ENCODE results near the gene LRMDA.

LRMDA gene

GRCh38 chr10:75936841-75937240 is 505.4 kb downstream of the LRMDA start:
- no peak for DNase-seq (ENCODE audit: low read depth in 1 of 2, low spot score in 1 of 2)

- DNase-seq (ENCODE audit: low read depth in 1 of 2, low spot score in 1 of 2): no peak
Measured at GRCh38 chr10:75937823-75938222, 506.4 kb downstream of the LRMDA start.

DNA sequence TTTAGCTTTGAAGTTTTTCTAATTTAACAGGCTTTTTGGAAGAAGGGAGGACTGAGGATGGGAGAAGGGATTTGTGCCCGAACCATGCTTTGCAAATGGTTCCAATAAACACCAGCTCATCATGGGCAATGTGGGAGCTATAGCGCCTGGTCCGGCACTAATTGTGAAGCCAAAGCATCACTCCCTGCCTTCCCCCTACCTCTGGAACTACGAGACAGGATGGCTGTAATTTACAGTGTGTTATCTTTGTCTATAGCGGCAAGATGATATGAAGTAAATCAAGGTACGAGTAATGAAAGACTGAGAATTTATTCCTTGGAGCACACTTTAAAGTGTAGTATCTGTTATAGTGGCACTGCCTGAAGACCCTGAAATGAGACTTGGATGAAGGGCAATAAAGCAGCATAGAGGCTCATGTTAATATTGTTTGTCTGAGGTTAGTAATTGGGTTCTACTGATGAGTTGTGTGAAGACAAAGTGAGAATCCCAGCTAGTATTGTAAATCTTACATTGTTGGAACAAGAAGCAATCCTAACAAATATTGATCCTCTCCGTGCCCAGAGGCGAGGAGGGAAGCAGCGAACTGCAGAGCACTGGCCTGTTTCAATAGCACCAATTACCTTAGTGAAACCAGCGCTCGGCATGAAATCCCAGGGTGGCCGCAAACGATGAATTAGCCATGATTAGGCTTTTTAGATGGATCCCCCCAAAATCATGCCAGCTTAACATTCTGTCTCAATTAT is 507.1 kb downstream of the LRMDA start:
- no peak for DNase-seq (ENCODE audit: low read depth in 1 of 2, low spot score in 1 of 2)

- DNase-seq (ENCODE audit: low read depth in 1 of 2, low spot score in 1 of 2): no peak
Measured at GRCh38 chr10:75939541-75939940, 508.1 kb downstream of the LRMDA start.

- DNase-seq (ENCODE audit: low read depth in 1 of 2, low spot score in 1 of 2): no peak
Measured at GRCh38 chr10:75940742-75941141, 509.3 kb downstream of the LRMDA start.

- DNase-seq (ENCODE audit: low read depth in 1 of 2, low spot score in 1 of 2): no peak
Measured at GRCh38 chr10:75941223-75941801, 509.9 kb downstream of the LRMDA start.

DNA sequence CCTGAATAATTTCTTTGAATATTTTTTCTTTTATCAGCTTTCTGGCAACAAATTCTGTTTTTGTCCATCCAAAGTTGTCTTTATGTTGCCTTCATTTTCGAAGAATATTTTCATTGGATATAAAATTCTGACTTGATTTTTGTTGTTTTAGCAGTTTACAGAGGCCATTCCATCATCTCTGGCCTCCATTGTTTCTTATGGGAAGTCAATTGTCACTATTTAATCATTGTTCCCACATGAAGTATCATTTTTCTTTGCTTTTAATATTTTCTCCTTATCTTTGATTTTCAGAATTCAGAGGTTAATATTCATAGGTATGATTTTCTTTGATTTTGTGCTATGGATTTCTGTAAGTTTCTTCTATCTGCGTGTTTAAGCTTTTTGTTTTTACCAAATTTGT is 512.6 kb downstream of the LRMDA start:
- DNase-seq (ENCODE audit: low read depth in 1 of 2, low spot score in 1 of 2): no peak

- DNase-seq (ENCODE audit: low read depth in 1 of 2, low spot score in 1 of 2): no peak
Measured at GRCh38 chr10:75948583-75948982, 517.2 kb downstream of the LRMDA start.

DNA sequence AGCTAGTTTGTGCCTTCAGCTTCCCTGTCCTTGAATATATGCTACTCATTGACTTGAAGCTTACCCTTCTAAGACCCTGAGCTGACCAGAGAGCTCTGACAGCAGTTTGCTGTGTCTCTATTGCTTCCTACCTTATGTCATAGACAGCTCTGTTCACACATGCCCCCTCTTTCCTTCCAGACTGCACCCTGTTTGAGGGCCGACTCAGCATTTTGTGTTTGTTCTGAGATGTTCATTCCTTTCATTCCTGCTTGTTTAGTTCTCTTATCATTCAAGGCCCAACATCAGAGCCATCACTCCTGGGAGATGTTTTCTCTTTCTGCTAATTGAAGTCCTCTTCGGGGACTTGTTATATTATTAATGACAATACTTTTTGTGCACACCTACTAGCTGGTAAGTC is 518.9 kb downstream of the LRMDA start:
- no peak for DNase-seq (ENCODE audit: low read depth in 1 of 2, low spot score in 1 of 2)

GRCh38 chr10:75950997-75951589 is 519.7 kb downstream of the LRMDA start:
- no peak for DNase-seq (ENCODE audit: low read depth in 1 of 2, low spot score in 1 of 2)

DNA sequence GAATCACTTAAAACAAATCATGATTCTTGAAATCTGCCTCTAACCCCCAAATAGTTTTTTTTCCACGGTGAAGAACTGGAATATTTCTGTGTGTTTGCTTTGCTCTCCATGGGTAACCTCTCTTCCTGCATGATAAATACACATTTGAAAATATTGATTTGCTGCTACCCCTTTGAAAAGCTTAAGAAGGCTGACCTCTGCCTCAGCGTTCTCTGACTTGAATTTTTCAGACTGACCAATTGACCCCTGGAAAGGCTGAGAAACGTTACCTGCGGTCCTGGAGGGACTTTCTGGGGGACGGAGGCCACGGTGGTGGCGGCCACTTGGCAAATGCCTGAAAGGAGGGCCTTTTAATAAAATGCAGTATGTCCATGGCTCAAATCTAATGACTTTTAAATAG is 520.2 kb downstream of the LRMDA start:
- DNase-seq (ENCODE audit: low read depth in 1 of 2, low spot score in 1 of 2): no peak

GRCh38 chr10:75952093-75952492 is 520.7 kb downstream of the LRMDA start:
- no peak for DNase-seq (ENCODE audit: low read depth in 1 of 2, low spot score in 1 of 2)

- no peak for DNase-seq (ENCODE audit: low read depth in 1 of 2, low spot score in 1 of 2)
Measured at GRCh38 chr10:75954486-75954885, 523.1 kb downstream of the LRMDA start.

- no peak for DNase-seq (ENCODE audit: low read depth in 1 of 2, low spot score in 1 of 2)
Measured at GRCh38 chr10:75955973-75956502, 524.6 kb downstream of the LRMDA start.

GRCh38 chr10:75956624-75957023 is 525.2 kb downstream of the LRMDA start:
- DNase-seq (ENCODE audit: low read depth in 1 of 2, low spot score in 1 of 2): no peak

DNA sequence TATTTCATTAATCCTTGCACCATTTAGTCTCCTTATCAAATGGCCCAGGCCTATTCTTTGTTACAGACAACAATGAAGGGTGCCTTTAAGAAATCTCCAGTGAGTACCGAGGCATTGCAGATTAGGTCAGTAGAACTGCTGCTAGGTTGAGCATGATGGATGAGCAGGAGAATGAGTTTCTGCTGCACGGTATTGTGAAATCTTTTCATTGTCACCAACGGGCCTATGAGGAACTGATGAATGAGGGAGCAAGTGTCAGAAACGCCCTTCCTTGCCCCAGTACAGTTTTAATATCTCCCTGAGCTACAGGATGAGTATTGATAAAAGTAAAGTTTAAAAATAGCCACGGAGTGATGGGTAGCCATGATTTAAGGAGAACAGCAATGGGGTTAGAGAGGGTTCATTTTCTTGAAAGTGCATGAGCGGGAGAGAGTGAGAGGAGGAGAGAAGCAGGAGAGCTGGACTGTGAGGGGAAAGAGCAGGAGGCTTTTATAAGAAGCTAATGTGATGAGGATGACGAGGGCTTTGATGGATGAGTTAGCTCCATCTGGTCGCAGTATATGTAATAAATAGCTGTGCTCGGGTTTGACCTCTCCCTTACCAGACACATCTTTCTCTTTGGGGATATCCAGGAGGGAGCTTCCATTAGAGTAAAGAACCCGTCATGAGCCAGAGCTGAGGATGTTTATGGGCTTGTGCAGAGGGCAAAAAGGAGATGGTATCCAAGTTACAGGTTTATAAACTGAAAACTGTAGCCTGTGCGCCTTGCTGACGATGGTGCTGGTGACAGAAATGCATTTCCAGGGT is 526.1 kb downstream of the LRMDA start:
- DNase-seq (ENCODE audit: low read depth in 1 of 2, low spot score in 1 of 2): no peak

DNA sequence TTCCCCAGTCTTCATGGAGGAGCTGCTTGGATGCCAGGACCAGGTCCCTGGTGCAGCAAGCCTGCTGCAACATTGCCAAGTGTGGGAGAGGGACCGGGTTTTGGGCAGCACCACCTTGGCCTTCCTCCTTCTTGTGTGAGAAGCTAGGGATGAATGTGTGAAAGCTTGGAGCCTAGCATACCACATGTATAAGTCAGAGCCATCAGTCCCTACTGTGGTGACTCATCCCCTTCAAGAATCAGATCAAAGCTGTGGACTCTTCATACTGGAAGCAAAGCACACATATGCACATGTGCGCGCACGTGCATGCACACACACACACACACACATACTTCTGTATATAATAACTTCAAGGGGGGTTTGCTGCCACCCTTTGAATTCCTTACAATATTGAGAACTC is 527.8 kb downstream of the LRMDA start:
- DNase-seq (ENCODE audit: low read depth in 1 of 2, low spot score in 1 of 2): no peak

GRCh38 chr10:75959912-75960311 is 528.5 kb downstream of the LRMDA start:
- DNase-seq (ENCODE audit: low read depth in 1 of 2, low spot score in 1 of 2): no peak

- no peak for DNase-seq (ENCODE audit: low read depth in 1 of 2, low spot score in 1 of 2)
Measured at GRCh38 chr10:75962395-75963061, 531.1 kb downstream of the LRMDA start.

- no peak for DNase-seq (ENCODE audit: low read depth in 1 of 2, low spot score in 1 of 2)
Measured at GRCh38 chr10:75967491-75967890, 536.1 kb downstream of the LRMDA start.

DNA sequence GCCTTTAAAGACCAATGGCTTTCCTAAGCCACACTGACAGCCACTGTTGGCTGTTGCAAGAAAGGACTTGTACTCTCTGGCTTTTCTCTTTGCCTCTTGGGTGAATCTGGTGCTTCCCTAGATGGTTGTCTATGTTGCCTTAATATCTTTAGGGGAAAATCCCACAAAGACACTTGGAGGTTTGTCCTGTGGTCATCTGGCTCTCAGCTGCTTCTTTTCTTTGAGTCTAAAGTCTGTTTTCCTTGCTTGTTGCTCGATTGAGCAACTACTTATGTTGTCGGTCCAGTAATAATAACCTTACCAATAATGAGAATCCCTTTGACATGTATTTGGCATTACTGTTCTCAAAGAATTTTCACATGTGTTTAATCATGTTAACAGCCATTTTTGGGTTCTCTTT is 537.6 kb downstream of the LRMDA start:
- DNase-seq (ENCODE audit: low read depth in 1 of 2, low spot score in 1 of 2): no peak

All from activated T-helper 1 cell treated with anti-CD3 and anti-CD28 coated beads, Interleukin-2, amount 50 U/mL, for 16 hours (primary cell).